HFFc6 (cell line): ENCODE measurements around the gene SLC41A3. TPM values are rescaled to one million over a fixed set of nuclear protein-coding genes. Genes with fewer than 3 reads are reported as not detected.

Source experiments
- DNase-seq: peaks from one replicate; pipeline ENCODE4 v3.0.0-alpha.2; 2018
- H3K27ac Mint-ChIP-seq: 2 replicates; pipeline ENCODE4 v1.8.0; 2020; ENCODE audit warnings: mild to moderate bottlenecking, mixed read lengths
- H3K27me3 Mint-ChIP-seq: 2 replicates; pipeline ENCODE4 v1.8.0; 2021; ENCODE audit warnings: mild to moderate bottlenecking, moderate library complexity, mixed read lengths; ENCODE audit not compliant: insufficient read depth
- H3K36me3 Mint-ChIP-seq: 2 replicates; pipeline ENCODE4 v1.8.0; 2021; ENCODE audit warnings: low read depth, mixed read lengths
- H3K4me1 Mint-ChIP-seq: 2 replicates; pipeline ENCODE4 v1.8.0; 2020; ENCODE audit warnings: low read depth, mixed read lengths
- H3K4me3 Mint-ChIP-seq: 2 replicates; pipeline ENCODE4 v1.8.0; 2020; ENCODE audit warnings: mild to moderate bottlenecking, moderate library complexity, mixed read lengths
- H3K9me3 Mint-ChIP-seq: 2 replicates; pipeline ENCODE4 v1.8.0; 2020; ENCODE audit warnings: mild to moderate bottlenecking, mixed read lengths
- total RNA-seq, 6 experiments: library from RNA; stranded (reverse); fragmentation: NEBNext Ultra II Directional; extraction: Animal tissue kit (Norgen Biotek cat#: 25700); gene quantifications; 2 replicates in 1 of 6; 3 replicates in 5 of 6; pipeline ENCODE4 v1.2.3, GENCODE V29; 2021
- TF ChIP-seq, protein P1 (sequence below): fragments of 200-600 bp; sonication (generic); IDR thresholded peaks from 2 replicates; pipeline ENCODE4 v1.5.0; 2021; ENCODE audit warnings: antibody characterized with exemption, mild to moderate bottlenecking

Gene SLC41A3
- total RNA-seq, 6 experiments from 2014 or later: 41.6 to 54.8 (median 44.7) TPM

DNA sequence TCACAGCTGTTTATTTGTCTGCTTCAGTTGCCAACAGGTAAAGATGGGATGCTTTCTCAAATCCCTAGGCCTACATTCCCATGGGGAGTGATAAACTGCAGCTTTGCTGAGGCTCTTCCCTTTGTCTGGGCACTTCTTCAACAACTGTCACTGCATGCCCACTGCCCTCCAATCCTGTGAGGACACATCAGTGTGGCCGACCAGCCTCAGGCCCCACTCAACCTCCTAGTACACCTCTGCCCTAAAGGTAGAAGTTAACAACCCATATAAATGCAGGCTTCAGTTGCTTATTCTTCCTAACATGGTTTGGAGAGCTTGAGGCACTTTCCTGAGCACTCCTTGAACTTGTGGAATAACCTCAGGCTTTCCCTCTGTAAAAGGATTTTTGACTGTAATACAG lies 65.4 kb downstream of the SLC41A3 start:
- no peaks in the 10 kb centered on the region for H3K27me3 Mint-ChIP-seq
- no peak overlapping the region for H3K4me3 Mint-ChIP-seq
- H3K27ac Mint-ChIP-seq: no peak overlapping the region
- H3K4me1 Mint-ChIP-seq: peaks cover 29% of the 10 kb centered on the region
- H3K36me3 Mint-ChIP-seq: no peaks in the 10 kb centered on the region; the same call in 1 of the 2 replicates
- TF ChIP-seq, protein P1, sequence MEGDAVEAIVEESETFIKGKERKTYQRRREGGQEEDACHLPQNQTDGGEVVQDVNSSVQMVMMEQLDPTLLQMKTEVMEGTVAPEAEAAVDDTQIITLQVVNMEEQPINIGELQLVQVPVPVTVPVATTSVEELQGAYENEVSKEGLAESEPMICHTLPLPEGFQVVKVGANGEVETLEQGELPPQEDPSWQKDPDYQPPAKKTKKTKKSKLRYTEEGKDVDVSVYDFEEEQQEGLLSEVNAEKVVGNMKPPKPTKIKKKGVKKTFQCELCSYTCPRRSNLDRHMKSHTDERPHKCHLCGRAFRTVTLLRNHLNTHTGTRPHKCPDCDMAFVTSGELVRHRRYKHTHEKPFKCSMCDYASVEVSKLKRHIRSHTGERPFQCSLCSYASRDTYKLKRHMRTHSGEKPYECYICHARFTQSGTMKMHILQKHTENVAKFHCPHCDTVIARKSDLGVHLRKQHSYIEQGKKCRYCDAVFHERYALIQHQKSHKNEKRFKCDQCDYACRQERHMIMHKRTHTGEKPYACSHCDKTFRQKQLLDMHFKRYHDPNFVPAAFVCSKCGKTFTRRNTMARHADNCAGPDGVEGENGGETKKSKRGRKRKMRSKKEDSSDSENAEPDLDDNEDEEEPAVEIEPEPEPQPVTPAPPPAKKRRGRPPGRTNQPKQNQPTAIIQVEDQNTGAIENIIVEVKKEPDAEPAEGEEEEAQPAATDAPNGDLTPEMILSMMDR: no peak
- no peak for DNase-seq
- H3K9me3 Mint-ChIP-seq: no peaks in the 10 kb centered on the region

DNA sequence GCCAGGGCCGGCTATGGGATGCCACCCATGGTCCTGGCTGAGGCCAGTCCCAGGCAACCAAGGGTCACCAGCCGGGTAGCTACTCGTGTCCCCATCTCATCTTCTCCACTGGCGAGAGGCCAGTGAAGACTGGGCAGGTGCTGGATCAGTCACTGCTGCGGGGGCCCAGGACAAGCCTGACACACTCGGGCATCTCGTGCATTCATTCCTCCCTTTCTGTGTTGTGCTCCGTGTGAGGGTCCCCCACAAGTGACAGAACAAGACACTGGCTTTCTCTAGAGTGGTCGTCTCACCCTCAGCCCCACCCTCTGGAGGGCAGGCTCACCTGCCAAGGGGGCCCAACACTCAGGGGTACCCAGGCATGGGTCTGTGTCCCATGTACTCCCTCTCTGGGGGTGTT lies 66.6 kb downstream of the SLC41A3 start:
- no peak overlapping the region for H3K27ac Mint-ChIP-seq
- H3K4me1 Mint-ChIP-seq: peaks cover 37% of the 10 kb centered on the region
- no peaks in the 10 kb centered on the region for H3K9me3 Mint-ChIP-seq
- H3K36me3 Mint-ChIP-seq: peaks cover under 1% of the 10 kb centered on the region; the same call in 1 of the 2 replicates
- TF ChIP-seq, protein P1: no peak
- no peak overlapping the region for H3K4me3 Mint-ChIP-seq
- DNase-seq: no peak
- H3K27me3 Mint-ChIP-seq: peaks cover 2% of the 10 kb centered on the region; the same call in 1 of the 2 replicates

DNA sequence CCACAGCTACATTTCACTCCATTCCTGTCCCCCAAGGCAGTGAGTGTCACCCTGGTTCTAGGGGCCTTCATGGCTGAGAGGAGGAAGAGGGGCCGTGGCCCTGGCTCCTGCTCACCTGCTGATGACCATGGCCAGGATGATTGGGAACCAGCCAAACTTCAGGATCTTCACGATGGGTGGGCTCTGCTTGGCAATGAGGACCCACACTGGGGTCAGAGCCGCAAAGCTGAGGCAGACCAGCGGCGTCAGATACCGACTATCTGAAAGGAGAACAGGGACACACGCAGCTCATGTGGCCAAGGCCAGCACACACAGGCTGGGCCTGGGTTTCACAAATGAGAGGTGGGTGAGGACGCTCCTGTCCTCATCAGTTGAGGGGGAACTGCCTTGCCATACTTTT lies 67.3 kb downstream of the SLC41A3 start:
- no peak overlapping the region for H3K27ac Mint-ChIP-seq
- H3K4me3 Mint-ChIP-seq: no peak overlapping the region
- H3K9me3 Mint-ChIP-seq: no peaks in the 10 kb centered on the region
- H3K36me3 Mint-ChIP-seq: peaks cover 5% of the 10 kb centered on the region; the same call in 1 of the 2 replicates
- no peak for DNase-seq
- peaks cover 37% of the 10 kb centered on the region for H3K4me1 Mint-ChIP-seq
- H3K27me3 Mint-ChIP-seq: peaks cover 2% of the 10 kb centered on the region; the same call in 1 of the 2 replicates
- TF ChIP-seq, protein P1: no peak

DNA sequence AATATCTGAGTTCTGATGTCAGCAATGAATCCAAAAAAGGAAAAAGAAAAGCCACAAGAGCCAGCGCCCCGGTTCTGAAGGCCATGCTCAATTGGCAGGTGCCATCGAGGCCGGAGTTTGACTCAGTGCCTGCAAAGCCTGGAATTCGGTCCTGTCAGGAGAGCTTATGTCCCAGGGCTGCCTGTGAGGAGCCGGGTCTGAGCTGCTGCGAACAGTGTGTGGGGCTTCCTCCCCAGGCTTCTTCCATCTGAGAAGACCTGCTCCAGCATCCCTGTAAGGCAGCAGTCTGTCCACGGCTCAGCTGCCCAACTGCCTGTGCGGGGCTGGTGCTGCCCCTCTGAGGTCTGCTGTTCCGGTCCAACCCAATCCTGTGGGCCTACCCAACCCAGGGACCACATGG lies 68.8 kb downstream of the SLC41A3 start:
- DNase-seq: no peak
- Mint-ChIP-seq H3K4me3 (no peak overlapping the region), H3K36me3 (peaks cover 9% of the 10 kb centered on the region), H3K9me3 (no peaks in the 10 kb centered on the region), H3K27ac (no peak overlapping the region), H3K4me1 (peaks cover 37% of the 10 kb centered on the region), H3K27me3 (peaks cover 2% of the 10 kb centered on the region; the same call in 1 of the 2 replicates)
- TF ChIP-seq, protein P1: no peak

DNA sequence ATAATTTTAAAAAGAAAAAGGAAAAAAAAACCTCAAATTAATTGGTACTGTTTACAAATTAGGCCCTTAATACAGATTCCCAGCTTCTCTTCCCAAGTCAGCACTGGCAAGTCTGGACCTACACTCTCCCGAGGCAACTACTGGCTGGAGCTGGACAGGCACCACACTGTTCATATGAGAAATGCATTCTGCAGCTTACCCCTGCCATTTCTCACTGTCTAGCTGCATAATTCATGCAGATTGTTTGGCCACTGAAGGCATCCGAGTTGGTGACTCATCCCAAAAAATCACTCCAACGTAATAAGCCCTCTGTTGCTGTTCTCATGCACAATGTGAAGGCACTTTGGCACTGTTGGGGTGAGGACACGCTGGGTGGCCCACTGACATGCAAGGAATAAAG lies 69.7 kb downstream of the SLC41A3 start:
- H3K4me3 Mint-ChIP-seq: no peak overlapping the region
- peak; percentile 72 for DNase-seq
- H3K27me3 Mint-ChIP-seq: peaks cover 2% of the 10 kb centered on the region; the same call in 1 of the 2 replicates
- H3K27ac Mint-ChIP-seq: no peak overlapping the region; the same call in 1 of the 2 replicates
- H3K4me1 Mint-ChIP-seq: peaks cover 37% of the 10 kb centered on the region
- peaks cover 9% of the 10 kb centered on the region for H3K36me3 Mint-ChIP-seq
- no peaks in the 10 kb centered on the region for H3K9me3 Mint-ChIP-seq
- TF ChIP-seq, protein P1: no peak
